AG09319 (cell line): ENCODE measurements around the gene PKP1.

Experiments
- DNase-seq: peaks from one replicate; pipeline ENCODE4 v3.0.0-alpha.2; 2010; ENCODE audit warnings: low read depth; ENCODE audit errors: extremely low read depth
- CTCF ChIP-seq: IDR thresholded peaks from 2 replicates; pipeline ENCODE4 v1.5.1; 2011; ENCODE audit warnings: low read depth, mild to moderate bottlenecking, inconsistent platforms, low read length, moderate library complexity

PKP1 gene

GRCh38 chr1:201336711-201337450 is 53.6 kb downstream of the PKP1 start:
- DNase-seq: no peak
- no peak for TF ChIP-seq CTCF

- no peak for TF ChIP-seq CTCF
- no peak for DNase-seq
These were observed 58.1 kb downstream of the PKP1 start for GRCh38 chr1:201341377-201341776.

- DNase-seq: no peak
- TF ChIP-seq CTCF: no peak
These were observed 61.1 kb downstream of the PKP1 start for GRCh38 chr1:201344206-201345080.

GRCh38 chr1:201345081-201345355 is 61.7 kb downstream of the PKP1 start:
- DNase-seq: no peak
- no peak for TF ChIP-seq CTCF

GRCh38 chr1:201346337-201346939 is 63.1 kb downstream of the PKP1 start:
- TF ChIP-seq CTCF: peak; percentile 75
- no peak for DNase-seq

GRCh38 chr1:201346987-201347386 is 63.7 kb downstream of the PKP1 start:
- no peak for TF ChIP-seq CTCF
- no peak for DNase-seq

GRCh38 chr1:201347498-201348210 is 64.3 kb downstream of the PKP1 start:
- DNase-seq: no peak

More at GRCh38 chr1:201347498-201348210, 64.3 kb downstream of the PKP1 start:
- TF ChIP-seq CTCF: no peak
